Caco-2 (cell line): ENCODE data around the gene SYMPK. TPM values are rescaled to one million over a fixed set of nuclear protein-coding genes. Genes with fewer than 3 reads are reported as not detected.

Experiments used
- BruUV-seq: library from RNA; stranded (reverse); fragments of 400-500 nt; replicated peaks from 2 replicates; lab custom pipeline; 2021; lab: Mats Ljungman, UMichigan
- CTCF ChIA-PET: fragments of 300-600 bp; sonication (Branson Sonifier 250); formaldehyde crosslinking; loops from one replicate; lab custom pipeline; 2022; ENCODE audit warnings: antibody characterized with exemption; lab: Charles Lee
- POLR2A ChIA-PET: fragments of 300-600 bp; sonication (Branson Sonifier 250); formaldehyde crosslinking; loops from one replicate; lab custom pipeline; 2022; ENCODE audit warnings: antibody characterized with exemption; lab: Charles Lee
- DNase-seq, 2 experiments: peaks; one replicate each; pipeline versions ENCODE4 v3.0.0 to v3.0.0-alpha.2; 2020 to 2022
- H3K27me3 ChIP-seq: replicated peaks from 2 replicates; pipeline ENCODE4 v1.6.0; 2011; ENCODE audit warnings: low read length; ENCODE audit not compliant: control insufficient read depth, insufficient read depth
- H3K36me3 ChIP-seq: 2 replicates; pipeline ENCODE4 v1.5.1; 2011; ENCODE audit warnings: low read length; ENCODE audit not compliant: control insufficient read depth, insufficient read depth
- H3K4me1 ChIP-seq: fragments of 250-450 bp; sonication (Bioruptor Pico); 2 replicates; pipeline ENCODE4 v1.5.1; 2020; ENCODE audit warnings: mild to moderate bottlenecking
- H3K4me3 ChIP-seq: 2 replicates; pipeline ENCODE4 v1.5.1; 2011; ENCODE audit warnings: low read depth, mild to moderate bottlenecking, control low read depth, low read length
- H3K9me3 ChIP-seq: fragments of 250-450 bp; sonication (Bioruptor Pico); 2 replicates; pipeline ENCODE4 v1.5.1; 2020; ENCODE audit warnings: mild to moderate bottlenecking, moderate library complexity
- H3K27ac Mint-ChIP-seq: one replicate; pipeline ENCODE4 v1.8.0; 2022; ENCODE audit warnings: mixed read lengths; ENCODE audit not compliant: unreplicated experiment
- H3K27me3 Mint-ChIP-seq: one replicate; pipeline ENCODE4 v1.8.0; 2022; ENCODE audit warnings: mixed read lengths; ENCODE audit not compliant: insufficient read depth, unreplicated experiment
- H3K36me3 Mint-ChIP-seq: one replicate; pipeline ENCODE4 v1.8.0; 2022; ENCODE audit warnings: mild to moderate bottlenecking, mixed read lengths; ENCODE audit not compliant: insufficient read depth, unreplicated experiment
- H3K4me1 Mint-ChIP-seq: one replicate; pipeline ENCODE4 v1.8.0; 2022; ENCODE audit warnings: low read depth, mixed read lengths; ENCODE audit not compliant: unreplicated experiment
- H3K4me3 Mint-ChIP-seq: one replicate; pipeline ENCODE4 v1.8.0; 2022; ENCODE audit warnings: mild to moderate bottlenecking, moderate library complexity, mixed read lengths; ENCODE audit not compliant: unreplicated experiment
- H3K9me3 Mint-ChIP-seq: one replicate; pipeline ENCODE4 v1.8.0; 2022; ENCODE audit warnings: mixed read lengths; ENCODE audit not compliant: unreplicated experiment
- intact Hi-C: fragments of 100-400 bp; cut with micrococcal nuclease; formaldehyde crosslinking; loops from one replicate; pipeline ENCODE4 v1.10.0; 2022; ENCODE audit not compliant: unreplicated experiment
- total RNA-seq: library from RNA; stranded (reverse); gene quantifications from 2 replicates; pipeline ENCODE4 v1.2.3, GENCODE V29; 2022
- TF ChIP-seq, protein P1 (sequence below), 2 experiments: fragments of 200-600 bp in 1 of 2; IDR thresholded peaks; 1 replicate in 1 of 2; 2 replicates in 1 of 2; pipeline versions ENCODE4 v1.5.1 to v1.8.0; 2011 to 2022; ENCODE audit warnings: antibody characterized with exemption in 1 of 2, control low read depth in 1 of 2, inconsistent platforms in 1 of 2, low read depth in 1 of 2, low read length in 1 of 2, mild to moderate bottlenecking in 1 of 2, moderate library complexity in 1 of 2; ENCODE audit not compliant: insufficient read depth in 1 of 2, severe bottlenecking in 1 of 2, unreplicated experiment in 1 of 2

The SYMPK gene
- total RNA-seq, 1 experiment from 2014 or later, result 81.8 TPM

DNA sequence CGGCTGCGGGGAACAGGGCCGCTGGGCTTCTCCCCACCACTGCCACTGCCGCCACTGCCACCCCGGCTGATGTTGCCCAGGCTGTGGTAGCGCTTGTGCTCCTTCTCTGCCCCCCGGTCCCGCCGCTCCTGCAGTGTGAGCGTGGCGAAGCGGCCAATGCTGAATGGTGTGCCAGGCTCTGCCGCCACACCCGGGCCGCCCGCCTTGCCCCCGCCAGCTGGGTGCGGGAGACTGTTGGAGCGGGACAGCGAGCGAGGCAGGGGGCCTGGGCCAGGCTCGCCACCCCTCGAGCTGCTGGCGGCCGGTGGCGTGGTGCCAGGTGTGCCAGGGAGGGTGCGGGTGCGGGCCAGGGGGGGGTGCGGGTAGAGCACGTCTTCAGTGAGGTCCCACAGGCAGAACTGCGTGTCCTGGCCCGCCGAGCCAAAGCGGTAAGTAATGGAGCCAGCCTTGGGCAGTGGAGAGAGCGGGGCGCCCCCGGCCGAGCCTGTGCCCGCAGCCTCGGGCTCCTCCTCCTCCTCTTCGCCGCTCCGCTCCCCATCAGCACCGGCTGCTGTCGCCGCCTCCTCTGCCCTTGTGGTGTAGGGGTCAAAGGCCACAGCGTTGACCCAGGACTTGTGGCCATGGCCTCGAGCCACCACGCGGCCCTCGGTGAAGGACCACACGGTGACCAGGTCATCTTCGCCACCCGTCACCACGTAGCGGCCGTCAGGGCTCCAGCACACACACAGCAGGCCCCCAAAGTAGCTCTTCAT is 77.0 kb downstream of the SYMPK start:
- peaks cover 60% of the 10 kb centered on the region for H3K36me3 Mint-ChIP-seq
- no peak overlapping the region for H3K4me3 ChIP-seq
- no peak overlapping the region for H3K4me3 Mint-ChIP-seq
- no peak overlapping the region for H3K27ac Mint-ChIP-seq
- no peaks in the 10 kb centered on the region for H3K27me3 ChIP-seq
- H3K4me1 ChIP-seq, result peaks cover 3% of the 10 kb centered on the region; the same call in 1 of the 2 replicates
- no TSS peak for BruUV-seq
- no peaks in the 10 kb centered on the region for H3K9me3 Mint-ChIP-seq
- TF ChIP-seq, protein P1, sequence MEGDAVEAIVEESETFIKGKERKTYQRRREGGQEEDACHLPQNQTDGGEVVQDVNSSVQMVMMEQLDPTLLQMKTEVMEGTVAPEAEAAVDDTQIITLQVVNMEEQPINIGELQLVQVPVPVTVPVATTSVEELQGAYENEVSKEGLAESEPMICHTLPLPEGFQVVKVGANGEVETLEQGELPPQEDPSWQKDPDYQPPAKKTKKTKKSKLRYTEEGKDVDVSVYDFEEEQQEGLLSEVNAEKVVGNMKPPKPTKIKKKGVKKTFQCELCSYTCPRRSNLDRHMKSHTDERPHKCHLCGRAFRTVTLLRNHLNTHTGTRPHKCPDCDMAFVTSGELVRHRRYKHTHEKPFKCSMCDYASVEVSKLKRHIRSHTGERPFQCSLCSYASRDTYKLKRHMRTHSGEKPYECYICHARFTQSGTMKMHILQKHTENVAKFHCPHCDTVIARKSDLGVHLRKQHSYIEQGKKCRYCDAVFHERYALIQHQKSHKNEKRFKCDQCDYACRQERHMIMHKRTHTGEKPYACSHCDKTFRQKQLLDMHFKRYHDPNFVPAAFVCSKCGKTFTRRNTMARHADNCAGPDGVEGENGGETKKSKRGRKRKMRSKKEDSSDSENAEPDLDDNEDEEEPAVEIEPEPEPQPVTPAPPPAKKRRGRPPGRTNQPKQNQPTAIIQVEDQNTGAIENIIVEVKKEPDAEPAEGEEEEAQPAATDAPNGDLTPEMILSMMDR (IDR thresholded peaks at IDR 0.05; ENCODE audit: insufficient read depth in 1 of 2, low read depth in 1 of 2, low read length in 1 of 2, severe bottlenecking in 1 of 2, unreplicated experiment in 1 of 2), result no peak
- peaks cover 4% of the 10 kb centered on the region; the same call in 1 of the 2 replicates for H3K36me3 ChIP-seq
- POLR2A ChIA-PET, result no interaction called here
- no peaks in the 10 kb centered on the region for H3K27me3 Mint-ChIP-seq
- H3K4me1 Mint-ChIP-seq, result peaks cover 4% of the 10 kb centered on the region
- CTCF ChIA-PET, result no interaction called here
- no peaks in the 10 kb centered on the region for H3K9me3 ChIP-seq
- intact Hi-C loops, result no loop called here
- DNase-seq, result no peak

DNA sequence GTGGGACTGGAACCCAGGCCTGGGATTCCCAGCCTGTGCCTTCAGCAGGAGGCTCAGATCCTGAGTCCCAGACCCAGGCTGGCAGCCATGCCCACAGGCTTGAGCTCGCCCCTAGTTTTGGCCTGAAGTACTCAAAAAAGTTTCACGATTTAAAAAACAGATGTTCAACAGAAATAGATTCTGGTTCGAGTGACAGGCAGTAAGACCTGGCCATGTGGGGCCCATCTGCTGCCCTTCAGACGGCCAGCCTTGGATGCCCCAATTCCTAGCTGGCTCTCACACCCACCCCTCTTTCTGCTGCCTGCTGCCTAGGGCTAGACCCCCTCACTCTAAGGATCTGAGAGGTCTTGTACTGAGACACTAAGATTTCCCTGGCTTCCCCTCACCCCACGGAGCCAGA is 77.8 kb downstream of the SYMPK start:
- Mint-ChIP-seq H3K27ac (no peak overlapping the region), H3K4me1 (peaks cover 4% of the 10 kb centered on the region), H3K4me3 (no peak overlapping the region), H3K9me3 (no peaks in the 10 kb centered on the region), H3K36me3 (peaks cover 60% of the 10 kb centered on the region), H3K27me3 (no peaks in the 10 kb centered on the region)
- Histone ChIP-seq H3K36me3 (peaks cover 4% of the 10 kb centered on the region; the same call in 1 of the 2 replicates), H3K4me1 (peaks cover 11% of the 10 kb centered on the region), H3K27me3 (no peaks in the 10 kb centered on the region), H3K4me3 (no peak overlapping the region), H3K9me3 (no peaks in the 10 kb centered on the region)
- CTCF ChIA-PET, result no interaction called here
- DNase-seq, result no peak
- intact Hi-C loops, result no loop called here
- POLR2A ChIA-PET, result no interaction called here
- TF ChIP-seq, protein P1 (IDR thresholded peaks at IDR 0.05; ENCODE audit: insufficient read depth in 1 of 2, low read depth in 1 of 2, low read length in 1 of 2, severe bottlenecking in 1 of 2, unreplicated experiment in 1 of 2), result no peak
- no TSS peak for BruUV-seq

DNA sequence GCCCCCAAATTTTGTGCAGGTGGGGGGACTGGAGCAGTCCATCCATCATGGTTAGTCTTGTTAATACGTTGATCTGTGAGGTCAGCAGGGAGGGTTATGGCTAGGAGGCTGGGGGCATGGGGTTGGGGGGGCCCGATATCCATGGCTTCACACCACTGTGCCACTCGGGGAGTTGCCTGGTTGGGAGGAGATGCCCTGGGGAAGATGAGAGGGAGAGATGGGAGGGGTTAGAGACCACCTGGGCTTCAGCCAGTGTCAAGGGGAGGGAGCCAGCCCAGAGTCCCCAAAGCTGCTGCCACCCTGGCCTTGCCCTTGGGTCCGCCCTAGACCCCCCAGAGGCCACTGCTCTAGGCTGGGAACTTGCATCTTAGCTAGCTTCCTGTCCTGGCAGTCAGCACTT is 78.9 kb downstream of the SYMPK start:
- no TSS peak for BruUV-seq
- intact Hi-C loops, result no loop called here
- Mint-ChIP-seq H3K27ac (no peak overlapping the region), H3K27me3 (no peaks in the 10 kb centered on the region), H3K36me3 (peaks cover 61% of the 10 kb centered on the region), H3K4me3 (no peak overlapping the region), H3K9me3 (no peaks in the 10 kb centered on the region), H3K4me1 (peaks cover 14% of the 10 kb centered on the region)
- H3K4me1 ChIP-seq, result peaks cover 15% of the 10 kb centered on the region
- H3K27me3 ChIP-seq, result no peaks in the 10 kb centered on the region
- CTCF ChIA-PET, result no interaction called here
- H3K36me3 ChIP-seq, result peaks cover 4% of the 10 kb centered on the region; the same call in 1 of the 2 replicates
- no peaks in the 10 kb centered on the region for H3K9me3 ChIP-seq
- H3K4me3 ChIP-seq, result no peak overlapping the region
- POLR2A ChIA-PET, result interaction anchor here (0.6 kb wide), 1 partner anchor 20 kb away, joined by 3 read pairs; no protein-coding TSS in a partner anchor
- TF ChIP-seq, protein P1 (IDR thresholded peaks at IDR 0.05; ENCODE audit: insufficient read depth in 1 of 2, low read depth in 1 of 2, low read length in 1 of 2, severe bottlenecking in 1 of 2, unreplicated experiment in 1 of 2), result no peak
- DNase-seq, result no peak
